CD4-positive, alpha-beta T cell (primary cell): ENCODE results near the gene PLEK2. TPM values are rescaled to one million over a fixed set of nuclear protein-coding genes. Genes with fewer than 3 reads are reported as not detected.
"Not testable (repeated sequence)": the region's sequence is repeated elsewhere in the genome, so short reads cannot be mapped to it uniquely, and the experiment has no call there.

Experiments used
- ATAC-seq: fragments of 200-7000 bp; cut with Tn5 transposase; one replicate; pipeline ENCODE4 v1.10.0; 2022; ENCODE audit warnings: mild to moderate bottlenecking; ENCODE audit not compliant: poor library complexity
- CTCF ChIA-PET: fragments of 350-600 bp; sonication (Branson Sonifier 250); formaldehyde crosslinking; loops from one replicate; lab custom pipeline; 2021; ENCODE audit warnings: antibody characterized with exemption, inconsistent platforms; lab: Charles Lee
- POLR2A ChIA-PET: fragments of 350-600 bp; sonication (Branson Sonifier 250); formaldehyde crosslinking; loops from one replicate; lab custom pipeline; 2021; ENCODE audit warnings: antibody characterized with exemption, inconsistent platforms; lab: Charles Lee
- DNase-seq, 14 experiments: peaks; one replicate each; pipeline ENCODE4 v3.0.0-alpha.2; 2013 to 2020; ENCODE audit warnings: mixed read lengths in 2 of 14
- H3K27ac ChIP-seq, 2 donors: one replicate each; pipeline versions ENCODE4 v1.5.1 to v1.7.0; 2013; ENCODE audit warnings: low read length in 2 of 2, low read depth in 1 of 2, mild to moderate bottlenecking in 1 of 2
- H3K27me3 ChIP-seq, 2 experiments: 1 replicate in 1 of 2; 2 replicates in 1 of 2; pipeline versions ENCODE4 v1.6.1 to v1.7.0; 2013; ENCODE audit warnings: low read length in 2 of 2, control low read depth in 1 of 2, mild to moderate bottlenecking in 1 of 2, moderate library complexity in 1 of 2; ENCODE audit not compliant: insufficient read depth in 2 of 2, control insufficient read depth in 1 of 2
- H3K36me3 ChIP-seq: one replicate; pipeline ENCODE4 v1.6.1; 2013; ENCODE audit warnings: low read length, control low read depth; ENCODE audit not compliant: insufficient read depth
- H3K4me1 ChIP-seq: one replicate; pipeline ENCODE4 v1.6.1; 2013; ENCODE audit warnings: low read length, control low read depth; ENCODE audit not compliant: insufficient read depth
- H3K4me3 ChIP-seq: one replicate; pipeline ENCODE4 v1.5.1; 2013; ENCODE audit warnings: mild to moderate bottlenecking, low read length, moderate library complexity
- H3K9me3 ChIP-seq, 2 experiments: 1 replicate in 1 of 2; 2 replicates in 1 of 2; pipeline versions ENCODE4 v1.6.1 to v1.7.0; 2013; ENCODE audit warnings: low read length in 2 of 2, mild to moderate bottlenecking in 2 of 2, control low read depth in 1 of 2, moderate library complexity in 1 of 2; ENCODE audit not compliant: control insufficient read depth in 1 of 2, insufficient read depth in 1 of 2
- H3K27ac Mint-ChIP-seq: one replicate; pipeline ENCODE4 v1.8.0; 2020; ENCODE audit warnings: mixed read lengths
- H3K27me3 Mint-ChIP-seq: one replicate; pipeline ENCODE4 v1.8.0; 2021; ENCODE audit warnings: mixed read lengths
- H3K36me3 Mint-ChIP-seq: one replicate; pipeline ENCODE4 v1.8.0; 2021; ENCODE audit warnings: low read depth, mixed read lengths
- H3K4me1 Mint-ChIP-seq: one replicate; pipeline ENCODE4 v1.8.0; 2021; ENCODE audit warnings: low read depth, mixed read lengths
- H3K4me3 Mint-ChIP-seq: one replicate; pipeline ENCODE4 v1.8.0; 2020; ENCODE audit warnings: mild to moderate bottlenecking, mixed read lengths
- H3K9me3 Mint-ChIP-seq: one replicate; pipeline ENCODE4 v1.8.0; 2020; ENCODE audit warnings: mixed read lengths
- CTCF ChIP-seq: fragments of 200-600 bp; IDR thresholded peaks from one replicate; pipeline ENCODE4 v1.8.0; 2022; ENCODE audit warnings: antibody characterized with exemption, mild to moderate bottlenecking
- intact Hi-C, 2 experiments: fragments of 100-400 bp; cut with DNase I in 1 of 2; cut with micrococcal nuclease in 1 of 2; formaldehyde crosslinking; loops; one replicate each; pipeline versions ENCODE4 v1.15.1 to v1.9.0; 2023 to 2025; cut with DNase I, micrococcal nuclease
- total RNA-seq, 174 experiments: library from RNA in 2 of 174; stranded (reverse) in 2 of 174; gene quantifications; one replicate each; pipeline ENCODE4 v1.2.3 and lab custom pipeline; 2021 to 2026

PLEK2 gene
- total RNA-seq, 2 experiments from 2014 or later = 1.3 to 1.4 TPM

DNA sequence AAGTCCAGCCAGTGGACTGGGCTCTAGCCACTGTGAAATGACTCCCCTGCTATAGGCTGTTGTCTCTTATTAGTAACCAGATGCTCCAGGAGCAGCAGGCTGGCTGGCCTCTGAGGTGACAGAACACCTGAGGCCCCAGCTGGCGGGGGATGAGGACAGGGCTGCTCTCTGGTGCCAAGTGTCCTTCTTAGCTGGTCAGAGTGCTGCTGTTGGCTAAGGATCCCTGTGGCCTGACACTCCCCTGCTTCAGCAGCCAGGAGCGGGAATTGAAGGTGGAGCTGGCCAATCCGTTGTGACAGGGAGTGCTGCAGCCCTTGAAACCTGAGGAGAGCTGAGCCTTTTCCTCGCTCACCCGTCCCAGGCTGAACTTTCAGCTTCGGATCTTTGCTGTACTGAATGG is 45.8 kb upstream of the PLEK2 start:
- Histone ChIP-seq H3K9me3 (no peaks in the 10 kb centered on the region), H3K27me3 (no peaks in the 10 kb centered on the region), H3K27ac (no peak overlapping the region), H3K4me1 (no peaks in the 10 kb centered on the region), H3K4me3 (no peak overlapping the region), H3K36me3 (no peaks in the 10 kb centered on the region)
- no peak for DNase-seq
- no peaks in the 10 kb centered on the region for H3K36me3 Mint-ChIP-seq
- no peak overlapping the region for H3K27ac Mint-ChIP-seq
- intact Hi-C loops = no loop called here
- ChIA-PET CTCF (no interaction called here), POLR2A (no interaction called here)
- H3K4me3 Mint-ChIP-seq = no peak overlapping the region
- no peak for TF ChIP-seq CTCF
- H3K27me3 Mint-ChIP-seq = no peaks in the 10 kb centered on the region
- no peaks in the 10 kb centered on the region for H3K9me3 Mint-ChIP-seq
- H3K4me1 Mint-ChIP-seq = no peaks in the 10 kb centered on the region
- ATAC-seq = no peak

DNA sequence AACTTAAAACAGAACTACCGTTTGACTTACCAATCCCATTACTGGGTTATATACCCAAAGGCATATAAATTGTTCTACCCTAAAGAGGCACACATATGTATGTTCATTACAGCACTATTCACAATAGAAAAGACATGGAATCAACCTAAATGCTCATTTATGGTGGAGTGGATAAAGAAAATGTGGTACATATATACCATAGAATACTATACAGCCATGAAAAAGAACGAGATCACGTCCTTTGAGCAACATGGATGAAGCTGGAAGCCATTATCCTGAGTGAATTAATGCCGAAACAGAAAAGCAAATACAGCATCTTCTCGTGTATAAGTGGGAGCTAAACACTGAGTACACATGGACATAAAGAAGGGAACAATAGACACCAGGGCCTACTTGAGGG is 44.8 kb upstream of the PLEK2 start:
- H3K36me3 Mint-ChIP-seq = no peaks in the 10 kb centered on the region
- no peak overlapping the region for H3K4me3 Mint-ChIP-seq
- TF ChIP-seq CTCF = no peak
- Histone ChIP-seq H3K9me3 (no peaks in the 10 kb centered on the region), H3K27me3 (no peaks in the 10 kb centered on the region), H3K36me3 (no peaks in the 10 kb centered on the region), H3K4me1 (no peaks in the 10 kb centered on the region), H3K27ac (no peak overlapping the region), H3K4me3 (no peak overlapping the region)
- H3K27ac Mint-ChIP-seq = no peak overlapping the region
- POLR2A ChIA-PET = no interaction called here
- CTCF ChIA-PET = no interaction called here
- no peaks in the 10 kb centered on the region for H3K9me3 Mint-ChIP-seq
- H3K4me1 Mint-ChIP-seq = no peaks in the 10 kb centered on the region
- intact Hi-C loops = no loop called here
- no peak for ATAC-seq
- no peak for DNase-seq
- H3K27me3 Mint-ChIP-seq = no peaks in the 10 kb centered on the region

DNA sequence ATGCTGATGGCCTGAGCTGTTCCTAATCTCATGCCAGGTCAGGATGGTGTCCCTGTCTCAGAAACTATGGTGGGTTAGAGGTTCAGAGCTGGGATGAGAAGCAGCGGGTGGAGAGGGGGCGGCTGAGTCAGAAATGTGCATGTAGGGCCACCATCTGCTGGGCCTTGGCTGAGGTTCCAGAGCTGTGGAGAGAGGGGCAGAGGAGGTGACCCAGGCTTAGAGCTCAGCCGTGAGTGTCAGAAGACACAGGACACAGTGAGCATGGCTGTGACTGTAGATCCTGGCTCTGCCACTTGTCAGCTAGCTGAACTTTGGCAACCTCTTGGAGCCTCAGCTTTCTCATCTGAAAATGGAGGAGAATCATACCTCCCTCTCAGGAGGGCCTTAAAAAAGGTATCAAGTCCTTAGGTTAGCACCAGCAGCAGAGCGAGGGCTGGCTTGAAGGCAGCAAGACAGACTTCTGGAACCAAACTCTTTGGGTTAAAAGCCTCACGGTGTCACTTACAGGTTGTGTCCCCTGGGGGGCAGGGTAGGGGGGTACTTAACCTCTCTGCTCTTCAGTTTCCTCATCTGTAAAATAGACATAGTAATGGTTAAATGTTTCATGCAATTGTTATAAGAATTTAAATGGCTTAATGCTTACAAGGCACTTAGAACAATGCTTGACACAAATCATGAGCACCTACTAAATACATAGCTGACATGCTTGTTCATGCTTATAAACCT is 41.8 kb upstream of the PLEK2 start:
- Mint-ChIP-seq H3K4me3 (no peak overlapping the region), H3K9me3 (no peaks in the 10 kb centered on the region), H3K36me3 (no peaks in the 10 kb centered on the region), H3K27me3 (no peaks in the 10 kb centered on the region), H3K4me1 (no peaks in the 10 kb centered on the region), H3K27ac (no peak overlapping the region)
- ATAC-seq (no peak), DNase-seq (no peak)
- Histone ChIP-seq H3K27me3 (no peaks in the 10 kb centered on the region), H3K4me3 (no peak overlapping the region), H3K4me1 (no peaks in the 10 kb centered on the region), H3K36me3 (no peaks in the 10 kb centered on the region), H3K9me3 (peaks cover 0 to 4% of the 10 kb centered on the region in 2 experiments), H3K27ac (no peak overlapping the region)
- POLR2A ChIA-PET = interaction anchor here (0.6 to 1.4 kb wide), 2 partner anchors 13 to 80 kb away, joined by 3 to 4 read pairs; no protein-coding TSS in a partner anchor
- intact Hi-C loops = no loop called here
- CTCF ChIA-PET = no interaction called here
- no peak for TF ChIP-seq CTCF

DNA sequence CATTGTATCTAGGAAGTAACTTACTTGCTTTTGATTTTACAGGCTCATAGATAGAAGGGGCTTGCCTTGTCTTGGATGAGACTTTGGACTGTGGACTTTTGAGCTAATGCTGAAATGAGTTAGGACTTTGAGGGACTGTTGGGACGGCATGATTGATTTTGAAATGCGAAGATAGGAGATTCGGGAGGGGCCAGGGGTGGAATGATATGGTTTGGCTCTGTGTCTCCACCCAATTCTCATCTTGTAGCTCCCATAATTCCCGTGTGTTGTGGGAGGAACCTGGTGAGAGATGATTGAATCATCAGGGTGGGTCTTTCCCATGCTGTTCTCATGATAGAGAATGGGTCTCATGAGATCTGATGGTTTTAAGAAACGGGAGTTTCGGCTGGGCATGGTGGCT is 39.7 kb upstream of the PLEK2 start:
- H3K27me3 ChIP-seq, H3K4me3 ChIP-seq, H3K36me3 ChIP-seq, H3K27me3 Mint-ChIP-seq, CTCF ChIA-PET, H3K27ac Mint-ChIP-seq, H3K9me3 ChIP-seq, H3K4me1 ChIP-seq, DNase-seq, H3K4me1 Mint-ChIP-seq, H3K9me3 Mint-ChIP-seq, H3K4me3 Mint-ChIP-seq, ATAC-seq, H3K36me3 Mint-ChIP-seq, H3K27ac ChIP-seq, intact Hi-C loops, POLR2A ChIA-PET: not testable (repeated sequence)
